Endothelial cell of umbilical vein (primary cell): ENCODE results near the gene OLFM2. TPM values are rescaled to one million over a fixed set of nuclear protein-coding genes. Genes with fewer than 3 reads are reported as not detected.
"Not testable (repeated sequence)": the region's sequence is repeated elsewhere in the genome, so short reads cannot be mapped to it uniquely, and the experiment has no call there.

ENCODE experiments used
- BruUV-seq: library from RNA; stranded (reverse); fragments of 400-500 nt; replicated peaks from 2 replicates; lab custom pipeline; 2021; lab: Mats Ljungman, UMichigan
- CTCF ChIA-PET: fragments of 300-600, 350-600 bp; sonication (Branson Sonifier 250); formaldehyde crosslinking; loops from one replicate; lab custom pipeline; 2021; ENCODE audit warnings: antibody characterized with exemption, inconsistent platforms; lab: Charles Lee
- POLR2A ChIA-PET: fragments of 300-600, 350-600 bp; sonication (Branson Sonifier 250); formaldehyde crosslinking; loops from one replicate; lab custom pipeline; 2021; ENCODE audit warnings: antibody characterized with exemption, inconsistent platforms; lab: Charles Lee
- DNase-seq: peaks from one replicate; pipeline ENCODE4 v3.0.0-alpha.2; 2011; ENCODE audit warnings: low read depth, low spot score
- FAIRE-seq: peaks from 2 replicates; lab custom pipeline; 2011; peaks lifted over from hg19 to GRCh38; lab: Jason Lieb, UNC
- H2AFZ ChIP-seq: 2 replicates; pipeline ENCODE4 v1.6.0; 2012; ENCODE audit warnings: low read depth, low read length, control low read depth, inconsistent platforms
- H3K27ac ChIP-seq: 2 replicates; pipeline ENCODE4 v1.5.1; 2011; ENCODE audit warnings: low read depth, mild to moderate bottlenecking, control low read depth, low read length, moderate library complexity; ENCODE audit not compliant: insufficient read depth
- H3K27me3 ChIP-seq, 2 experiments: 2 replicates each; pipeline versions ENCODE4 v1.6.0 to v1.6.1; 2011; ENCODE audit warnings: low read length in 2 of 2, mixed read lengths in 1 of 2; ENCODE audit not compliant: control insufficient read depth in 2 of 2, insufficient read depth in 2 of 2
- H3K36me3 ChIP-seq, 2 experiments: 2 replicates in 1 of 2; 3 replicates in 1 of 2; pipeline ENCODE4 v1.5.1; 2011; ENCODE audit warnings: low read length in 2 of 2, mild to moderate bottlenecking in 1 of 2, moderate library complexity in 1 of 2; ENCODE audit not compliant: control insufficient read depth in 2 of 2, insufficient read depth in 2 of 2; ENCODE audit errors: extremely low read depth in 1 of 2
- H3K4me1 ChIP-seq: 3 replicates; pipeline ENCODE4 v1.5.1; 2011; ENCODE audit warnings: mild to moderate bottlenecking, low read length; ENCODE audit not compliant: control insufficient read depth, insufficient read depth; ENCODE audit errors: extremely low read depth
- H3K4me2 ChIP-seq: 2 replicates; pipeline ENCODE4 v1.6.1; 2011; ENCODE audit warnings: low read length, control low read depth, mixed read lengths; ENCODE audit not compliant: insufficient read depth
- H3K4me3 ChIP-seq, 3 experiments: fragments of 200-600 bp in 1 of 3; sonication (generic), shearing (Covaris generic) in 1 of 3; replicated peaks in 1 of 3; 2 replicates each; pipeline ENCODE4 v1.5.1; 2011 to 2016; ENCODE audit warnings: control low read depth in 3 of 3, low read length in 3 of 3, mild to moderate bottlenecking in 2 of 3, inconsistent platforms in 1 of 3, low read depth in 1 of 3, moderate library complexity in 1 of 3; ENCODE audit not compliant: insufficient read depth in 1 of 3
- H3K79me2 ChIP-seq: 2 replicates; pipeline ENCODE4 v1.6.0; 2012; ENCODE audit warnings: low read length, inconsistent platforms; ENCODE audit not compliant: control insufficient read depth, insufficient read depth
- H3K9ac ChIP-seq: replicated peaks from 2 replicates; pipeline ENCODE3; 2011; ENCODE audit warnings: low read length, control low read depth; ENCODE audit not compliant: insufficient read depth; ENCODE audit errors: extremely low read depth
- H3K9me1 ChIP-seq: replicated peaks from 3 replicates; pipeline ENCODE4 v1.6.0; 2011; ENCODE audit warnings: mild to moderate bottlenecking, low read length; ENCODE audit not compliant: control insufficient read depth, insufficient read depth; ENCODE audit errors: extremely low read depth
- H3K9me3 ChIP-seq: replicated peaks from 2 replicates; pipeline ENCODE4 v1.5.1; 2012; ENCODE audit warnings: low read length, inconsistent platforms; ENCODE audit not compliant: control insufficient read depth, insufficient read depth
- H4K20me1 ChIP-seq: replicated peaks from 2 replicates; pipeline ENCODE3; 2011; ENCODE audit warnings: mild to moderate bottlenecking, low read length; ENCODE audit not compliant: control insufficient read depth, insufficient read depth; ENCODE audit errors: extremely low read depth
- FOS ChIP-seq: IDR thresholded peaks from 2 replicates; pipeline ENCODE4 v1.6.1; 2011; ENCODE audit warnings: mild to moderate bottlenecking, low read length, moderate library complexity, borderline replicate concordance; ENCODE audit not compliant: insufficient read depth
- GATA2 ChIP-seq: IDR thresholded peaks from 2 replicates; pipeline ENCODE4 v1.7.0; 2011; ENCODE audit warnings: low read depth, mild to moderate bottlenecking, moderate library complexity, mixed read lengths, low read length; ENCODE audit not compliant: insufficient read length, insufficient read depth
- JUN ChIP-seq: IDR thresholded peaks from 2 replicates; pipeline ENCODE4 v1.6.1; 2011; ENCODE audit warnings: borderline replicate concordance, low read depth; ENCODE audit not compliant: insufficient read length, insufficient read depth
- POLR2A ChIP-seq: IDR thresholded peaks from 2 replicates; pipeline ENCODE4 v1.6.1; 2012; ENCODE audit warnings: low read depth, mild to moderate bottlenecking, control low read depth, low read length
- POLR2AphosphoS5 ChIP-seq: IDR thresholded peaks from 2 replicates; pipeline ENCODE4 v1.6.1; 2012; ENCODE audit warnings: low read depth, mild to moderate bottlenecking, control low read depth, low read length, moderate library complexity; ENCODE audit not compliant: insufficient read depth
- dilution Hi-C: fragments of 300-500 bp; cut with MboI; formaldehyde crosslinking; loops from one replicate; pipeline ENCODE4 v1.15.0; 2019; ENCODE audit warnings: low sequenced_read_pairs; ENCODE audit not compliant: extremely low pct_ligation_motif_present
- intact Hi-C: fragments of 100-400 bp; cut with micrococcal nuclease; formaldehyde crosslinking; loops from one replicate; pipeline ENCODE4 v1.10.0; 2022
- polyA plus RNA-seq, 4 experiments: library from polyadenylated mRNA; depleted of rRNA in 3 of 4; stranded (reverse) in 3 of 4; unstranded in 1 of 4; fragments of >200 nt; gene quantifications; 2 replicates each; pipeline versions ENCODE4 v1.2.1 to v1.2.3, GENCODE V29; 2011 to 2012; ENCODE audit warnings: missing spikeins in 1 of 4
- total RNA-seq: library from RNA; stranded (reverse); gene quantifications from 2 replicates; pipeline ENCODE4 v1.2.3, GENCODE V29; 2021
- TF ChIP-seq, protein P1 (sequence below): IDR thresholded peaks from 2 replicates; pipeline ENCODE4 v1.6.1; 2011; ENCODE audit not compliant: insufficient read depth, insufficient read length

Gene OLFM2
- total and polyA plus RNA-seq, 2 donors (not counting 3 experiments of a cell fraction or from before 2014, with no cell fraction given) = 0.91 to 1.9 TPM

DNA sequence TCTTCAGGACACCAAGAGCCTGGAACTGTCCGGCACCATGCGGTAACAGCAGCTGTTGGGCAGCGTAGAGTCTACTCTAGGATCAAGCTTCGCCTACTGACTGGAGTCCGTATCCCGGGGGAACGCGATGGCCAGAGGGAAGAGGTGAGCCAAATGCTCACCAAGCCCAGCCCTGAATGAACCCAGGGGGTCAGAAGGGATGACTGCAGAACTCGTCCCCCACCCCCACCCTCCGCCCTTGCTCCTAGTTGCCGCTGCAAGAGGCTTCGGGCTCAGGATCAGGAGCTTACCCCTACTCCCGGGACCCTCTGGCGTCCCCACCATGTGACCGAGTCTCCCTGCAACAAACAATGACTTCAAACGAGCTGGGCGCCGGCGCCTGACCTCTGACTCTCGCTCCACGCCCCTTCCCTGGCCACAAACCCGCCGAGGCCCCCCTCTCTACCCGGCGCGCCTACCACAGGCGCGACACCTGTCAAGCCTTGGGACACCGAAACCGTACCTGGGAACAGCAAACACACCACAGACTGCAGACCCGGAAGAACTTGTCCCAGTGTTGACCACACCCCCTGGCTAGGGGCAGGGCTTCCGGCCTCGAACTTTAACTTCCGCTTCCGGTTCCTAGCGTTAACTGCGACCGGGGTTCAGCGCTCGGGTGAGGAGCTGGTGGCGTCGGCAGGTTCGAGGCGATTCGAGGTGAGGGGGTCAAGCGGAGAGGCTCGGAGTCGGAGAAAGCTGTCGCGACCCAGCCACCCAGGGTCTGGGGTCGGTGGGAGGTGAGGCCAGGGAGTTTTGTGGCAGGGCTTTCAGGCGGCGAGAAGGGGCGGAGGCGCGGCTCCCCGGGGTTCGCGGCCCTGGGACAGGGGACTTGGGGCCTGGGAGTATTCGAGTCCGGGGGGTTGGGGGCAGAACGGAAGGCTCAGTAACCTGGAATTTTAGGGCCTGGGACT, 108.8 kb downstream of the OLFM2 start, which contains the start of gene UBL5:
Gene UBL5, plus strand, starts transcription at position 630 of the 950 bp plus-strand sequence. CDS start 420 bp downstream, outside the sequence.
- peak; percentile 89 for DNase-seq
- peak within 1 kb of the TSS; percentile 80 for H3K9ac ChIP-seq
- peak within 1 kb of the TSS; percentile 91 for H3K4me2 ChIP-seq
- TSS peak; percentile 44 for BruUV-seq
- H3K27ac ChIP-seq = peak within 1 kb of the TSS; percentile 48
- no peak for TF ChIP-seq FOS
- peak; percentile 92 for TF ChIP-seq POLR2A
- peak; percentile 95 for TF ChIP-seq POLR2AphosphoS5
- no peaks in the 10 kb centered on the region for H4K20me1 ChIP-seq
- H3K9me1 ChIP-seq = no peaks in the 10 kb centered on the region
- dilution Hi-C loops (no loop called here), intact Hi-C loops (no loop called here)
- H3K79me2 ChIP-seq = peaks cover 42% of the 10 kb centered on the region
- peaks cover 12% of the 10 kb centered on the region for H3K4me1 ChIP-seq
- no peaks in the 10 kb centered on the region for H3K27me3 ChIP-seq
- peaks cover 0 to 3% of the 10 kb centered on the region in 2 experiments for H3K36me3 ChIP-seq
- FAIRE-seq = peak; percentile 99
- ChIA-PET CTCF (interaction anchor here (0.6 to 1.0 kb wide), 3 partner anchors 9 to 1416 kb away, joined by 3 to 5 read pairs (median 3); partner anchors contain the start of gene ZNF561), POLR2A (interaction anchor here (1.0 kb wide), 1 partner anchor 9 kb away, joined by 5 read pairs; the partner anchor contains the start of gene FBXL12)
- H3K4me3 ChIP-seq = peak within 1 kb of the TSS; percentile 89 to 97 (median 91)
- peak within 1 kb of the TSS; percentile 90 for H2AFZ ChIP-seq
- H3K9me3 ChIP-seq = no peaks in the 10 kb centered on the region

DNA sequence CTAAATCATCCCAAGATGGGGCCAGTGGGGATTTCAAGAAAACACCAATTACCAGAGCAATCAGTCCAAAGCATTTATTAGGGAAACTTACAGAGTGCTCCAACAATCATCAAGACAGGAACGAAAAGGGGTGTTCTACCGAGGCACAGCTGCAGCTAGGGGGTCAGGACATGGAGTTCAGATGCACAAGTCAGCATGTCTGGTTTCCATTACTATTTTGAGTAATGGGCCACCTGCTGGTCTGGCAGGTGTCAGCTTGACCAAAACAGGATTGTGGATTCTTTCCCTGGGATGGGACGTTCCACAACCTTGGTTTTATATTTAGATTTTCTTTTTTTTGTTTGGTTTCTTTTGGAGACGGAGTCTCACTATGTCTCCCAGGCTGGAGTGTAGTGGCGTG, 112.5 kb downstream of the OLFM2 start:
- TF ChIP-seq GATA2 = no peak
- TF ChIP-seq, protein P1, sequence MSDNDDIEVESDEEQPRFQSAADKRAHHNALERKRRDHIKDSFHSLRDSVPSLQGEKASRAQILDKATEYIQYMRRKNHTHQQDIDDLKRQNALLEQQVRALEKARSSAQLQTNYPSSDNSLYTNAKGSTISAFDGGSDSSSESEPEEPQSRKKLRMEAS = no peak
- TF ChIP-seq JUN = no peak
- H2AFZ ChIP-seq = no peak overlapping the region
- H3K27ac ChIP-seq = no peak overlapping the region
- H4K20me1 ChIP-seq = no peaks in the 10 kb centered on the region
- H3K79me2 ChIP-seq = peaks cover 28% of the 10 kb centered on the region
- FAIRE-seq = no peak
- intact Hi-C loops (no loop called here), dilution Hi-C loops (no loop called here)
- DNase-seq = no peak
- H3K4me3 ChIP-seq = no peak overlapping the region
- no peak overlapping the region for H3K4me2 ChIP-seq
- H3K9me3 ChIP-seq = no peaks in the 10 kb centered on the region
- H3K4me1 ChIP-seq = peaks cover 14% of the 10 kb centered on the region
- no peak overlapping the region for H3K9ac ChIP-seq
- CTCF ChIA-PET = no interaction called here
- H3K27me3 ChIP-seq = no peaks in the 10 kb centered on the region
- no peaks in the 10 kb centered on the region for H3K36me3 ChIP-seq
- no peaks in the 10 kb centered on the region for H3K9me1 ChIP-seq
- POLR2A ChIA-PET = no interaction called here
- BruUV-seq = no TSS peak

DNA sequence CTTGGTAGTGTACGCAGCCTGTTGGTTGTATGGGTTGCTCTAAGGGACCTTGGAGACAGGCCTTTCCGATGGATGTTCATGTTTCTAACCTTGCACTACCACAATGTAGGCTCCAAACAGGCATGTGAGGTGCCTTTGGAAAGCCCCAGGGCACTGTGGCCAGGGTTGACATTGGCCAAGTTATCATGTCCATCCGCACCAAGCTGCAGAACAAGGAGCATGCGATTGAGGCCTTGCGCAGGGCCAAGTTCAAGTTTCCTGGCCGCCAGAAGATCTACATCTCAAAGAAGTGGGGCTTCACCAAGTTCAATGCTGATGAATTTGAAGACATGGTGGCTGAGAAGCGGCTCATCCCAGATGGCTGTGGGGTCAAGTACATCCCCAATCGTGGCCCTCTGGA, 116.3 kb downstream of the OLFM2 start:
- DNase-seq, H3K9ac ChIP-seq, CTCF ChIA-PET, POLR2A ChIA-PET, H3K36me3 ChIP-seq, FAIRE-seq, H3K9me1 ChIP-seq, H3K4me3 ChIP-seq, H4K20me1 ChIP-seq, H3K27ac ChIP-seq, H3K27me3 ChIP-seq, BruUV-seq, intact Hi-C loops, dilution Hi-C loops, H3K9me3 ChIP-seq, H3K4me2 ChIP-seq: not testable (repeated sequence)
- Histone ChIP-seq H2AFZ (peak overlapping the region; percentile 92), H3K79me2 (peaks cover 28% of the 10 kb centered on the region), H3K4me1 (peaks cover 12% of the 10 kb centered on the region)
